ENCODE data around the gene ENTPD1.
"Not testable (repeated sequence)": the region's sequence is repeated elsewhere in the genome, so short reads cannot be mapped to it uniquely, and the experiment has no call there.

ENTPD1 gene

DNA sequence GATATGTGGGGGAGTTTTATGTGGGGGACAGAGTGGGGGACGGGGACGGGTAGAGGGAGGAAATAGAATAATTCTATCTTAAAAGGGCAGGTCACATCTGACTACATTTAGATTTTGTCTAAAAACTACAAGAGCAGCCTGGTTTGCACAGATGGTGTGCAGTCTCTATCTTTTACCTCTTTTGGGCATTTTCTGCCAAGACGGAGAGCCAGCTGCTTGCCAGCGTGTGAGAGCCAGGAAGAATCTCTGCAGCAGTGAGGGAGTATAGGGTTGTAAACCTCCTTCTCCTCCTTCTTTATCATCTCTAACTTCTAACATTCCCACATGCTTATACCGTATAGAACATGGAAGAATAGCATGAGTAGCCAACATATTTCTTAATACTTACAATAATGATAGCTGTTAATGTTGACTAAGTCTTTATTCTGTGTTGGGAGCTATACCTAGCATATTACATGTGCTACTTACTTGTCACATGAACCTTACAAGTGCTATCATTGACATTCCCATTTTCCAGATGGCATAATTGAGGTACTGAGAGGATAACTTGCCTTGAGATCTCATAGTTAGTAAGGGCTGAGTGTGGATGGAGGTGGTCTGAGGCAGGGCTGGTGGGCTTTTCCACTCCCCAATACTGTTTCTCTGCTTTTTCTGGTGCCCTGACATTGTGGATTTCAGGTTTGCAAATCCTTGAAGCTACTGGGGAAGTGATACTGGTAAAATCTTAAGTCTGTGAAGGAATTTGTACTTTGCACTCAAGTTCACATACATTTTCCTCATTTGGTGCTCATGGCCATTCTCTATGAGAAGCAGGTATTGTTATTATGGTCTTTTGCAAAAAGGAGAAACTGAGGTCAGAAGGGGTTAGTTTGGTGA is 1.1 kb downstream of the ENTPD1 start:
- no peak for DNase-seq (ENCODE audit: low read depth in 3 of 3, low spot score in 1 of 3)

DNA sequence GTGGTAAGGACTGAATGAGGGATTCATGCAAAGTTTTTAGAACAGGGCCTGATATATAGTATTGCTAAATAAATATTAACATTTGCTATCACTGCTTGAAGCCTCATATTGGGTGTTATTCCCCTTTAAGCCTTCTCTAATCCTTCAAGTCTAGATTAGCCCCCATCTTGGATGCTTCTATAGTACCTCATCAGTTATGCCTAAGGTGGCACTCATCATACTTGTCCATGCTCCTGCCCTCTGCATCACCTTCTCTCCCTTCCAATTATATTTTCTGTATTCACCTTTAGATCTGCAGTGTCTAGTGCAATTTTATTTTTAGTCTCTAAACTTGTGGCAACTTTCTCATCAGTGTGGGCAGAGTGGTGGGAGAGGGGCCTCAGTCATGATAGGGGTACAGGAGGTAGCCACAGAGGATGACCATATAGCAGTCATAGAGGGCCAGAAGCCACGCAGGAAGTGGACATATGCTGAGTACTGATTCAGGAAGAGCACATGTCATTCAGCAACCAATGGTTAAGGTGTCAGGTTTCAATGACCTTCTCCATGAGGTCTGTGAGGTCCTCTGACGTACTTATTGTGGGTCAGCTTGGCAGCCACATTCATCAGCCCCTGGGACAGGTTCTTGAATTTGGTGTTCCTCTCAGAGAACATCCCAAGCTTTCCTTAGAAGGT is 2.5 kb downstream of the ENTPD1 start:
- no peak for DNase-seq (ENCODE audit: low read depth in 3 of 3, low spot score in 1 of 3)

DNA sequence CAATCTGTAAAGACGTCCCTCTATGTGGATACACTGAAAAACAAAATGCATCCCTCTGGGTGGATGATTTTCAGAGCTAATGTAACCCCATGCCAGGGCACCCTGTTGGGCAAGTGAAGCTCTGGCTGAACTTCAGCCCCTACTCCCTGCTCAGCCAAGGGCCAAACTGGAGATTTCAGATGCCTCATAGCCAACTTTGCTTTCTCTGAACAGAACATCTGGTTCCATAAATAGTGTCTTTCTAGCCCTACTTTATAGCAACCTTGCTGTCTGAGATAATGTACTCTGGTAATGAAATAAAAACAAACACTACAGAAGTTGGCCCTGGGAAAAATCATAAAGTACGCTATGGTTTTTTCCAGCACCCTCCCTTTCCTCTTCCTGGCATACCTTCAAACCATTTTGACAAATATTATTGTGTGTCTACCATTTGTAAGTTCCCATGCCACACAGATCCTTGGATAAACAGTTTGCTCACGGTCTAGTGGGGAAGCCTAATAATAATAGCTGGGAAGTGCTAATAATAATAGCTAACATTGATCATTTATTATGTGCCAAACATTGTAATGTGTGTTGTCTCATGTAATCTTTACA is 3.4 kb downstream of the ENTPD1 start:
- no peak for DNase-seq (ENCODE audit: low read depth in 3 of 3, low spot score in 1 of 3)

DNA sequence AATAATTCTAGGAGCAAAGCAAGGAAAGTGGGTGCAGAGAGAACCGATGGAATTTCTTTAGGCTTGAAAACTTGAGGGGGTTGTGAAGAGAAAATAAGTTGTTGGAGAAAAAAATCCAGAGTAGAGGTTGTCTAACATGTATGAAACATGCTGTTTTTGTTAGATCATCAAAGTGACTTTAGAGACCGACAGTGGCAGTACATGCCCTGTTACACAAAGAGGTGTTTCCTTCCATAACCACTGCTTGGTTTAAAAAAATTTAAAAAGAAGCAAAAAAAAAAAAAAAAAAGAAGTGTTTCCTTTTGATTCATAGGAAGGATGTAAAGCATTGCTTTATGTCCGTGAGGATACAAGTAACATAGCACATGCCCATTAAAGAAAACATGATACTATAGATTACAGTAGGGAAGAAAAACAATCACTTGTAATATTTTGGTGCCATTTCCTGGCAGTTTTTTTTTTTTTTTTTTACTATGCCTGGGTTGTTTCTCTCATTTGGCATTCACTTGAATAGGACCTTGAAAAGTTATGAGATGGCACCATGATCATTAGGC is 6.1 kb downstream of the ENTPD1 start:
- DNase-seq (ENCODE audit: low read depth in 3 of 3, low spot score in 1 of 3) = no peak

DNA sequence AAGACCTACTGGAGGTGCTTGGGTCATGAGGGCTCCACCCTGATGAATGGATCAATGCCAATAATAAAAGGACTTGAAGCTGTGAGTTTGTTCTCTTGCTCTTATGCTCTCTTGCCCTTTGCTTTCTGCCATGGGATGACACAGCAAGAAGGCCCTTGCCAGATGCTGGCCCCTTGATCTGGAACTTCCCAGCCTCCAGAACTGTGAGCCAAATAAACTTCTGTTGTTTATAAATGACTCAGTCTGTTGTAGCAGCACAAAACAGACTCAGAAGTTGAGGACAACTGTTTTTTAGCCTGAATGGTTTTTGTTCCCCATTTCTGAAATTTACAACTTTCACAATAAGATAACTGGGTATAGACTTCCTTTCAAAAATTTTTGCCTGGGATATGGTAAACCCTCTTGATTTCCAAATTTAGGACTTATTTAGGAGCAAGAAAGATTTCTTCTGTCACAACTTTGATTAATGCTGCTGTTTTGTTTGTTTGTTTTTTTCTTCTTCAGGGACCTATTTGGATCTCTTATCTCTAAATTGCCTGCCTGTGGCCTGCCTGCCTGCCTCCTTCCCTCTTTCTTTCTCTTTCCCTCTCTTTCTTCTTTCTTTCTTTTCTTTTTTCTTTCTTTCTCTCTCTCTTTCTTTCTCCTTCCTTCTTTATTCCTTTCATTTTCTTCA is 12.1 kb downstream of the ENTPD1 start:
- DNase-seq (ENCODE audit: low read depth in 3 of 3, low spot score in 1 of 3) = no peak

DNA sequence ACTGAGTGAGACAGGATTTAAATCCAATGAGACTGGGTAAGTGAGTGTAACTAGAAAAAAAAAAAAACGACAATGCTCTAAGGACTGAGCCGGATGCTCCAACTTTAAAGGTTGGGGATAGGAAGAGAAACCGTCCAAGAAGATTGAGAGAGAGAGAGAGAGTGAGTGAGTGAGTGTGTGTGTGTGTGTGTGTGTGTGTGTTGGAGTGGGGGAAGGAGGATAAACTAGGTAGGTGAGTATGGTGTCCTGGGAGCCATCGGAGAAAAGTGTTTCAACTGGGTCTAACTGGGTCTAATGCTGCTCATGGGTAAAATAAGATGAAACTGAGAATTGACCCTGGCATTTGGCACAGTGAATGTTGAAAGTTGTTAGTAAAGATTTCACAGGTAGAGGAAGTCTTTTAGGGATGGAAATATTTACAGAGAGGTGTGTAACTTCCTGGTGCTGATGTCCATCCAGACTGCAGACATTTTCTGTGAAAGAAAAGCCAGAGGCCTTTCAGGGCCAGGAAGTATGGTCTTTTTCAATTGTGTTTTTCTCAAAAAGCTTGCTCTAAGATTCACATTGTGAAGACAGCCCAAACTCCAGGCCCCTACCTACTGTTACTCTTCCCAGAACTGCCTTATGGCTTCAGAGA is 14.2 kb downstream of the ENTPD1 start:
- DNase-seq (ENCODE audit: low read depth in 3 of 3, low spot score in 1 of 3) = no peak

DNA sequence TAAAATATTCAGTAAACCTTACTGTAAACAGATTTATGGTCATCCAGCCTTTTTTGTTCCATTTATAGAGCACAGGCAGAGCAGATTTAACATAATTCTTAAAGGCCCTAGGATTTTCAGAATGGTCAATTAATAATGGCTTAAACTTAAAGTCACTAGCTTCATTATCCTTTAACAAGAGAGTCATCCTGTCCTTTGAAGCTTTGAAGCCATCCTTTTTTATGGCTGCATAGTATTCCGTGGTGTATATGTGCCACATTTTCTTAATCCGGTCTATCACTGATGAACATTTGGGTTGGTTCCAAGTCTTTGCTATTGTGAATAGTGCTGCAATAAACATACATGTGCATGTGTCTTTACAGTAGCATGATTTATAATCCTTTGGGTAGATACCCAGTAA is 17.5 kb downstream of the ENTPD1 start:
- DNase-seq (ENCODE audit: low read depth in 3 of 3, low spot score in 1 of 3) = not testable (repeated sequence)

DNA sequence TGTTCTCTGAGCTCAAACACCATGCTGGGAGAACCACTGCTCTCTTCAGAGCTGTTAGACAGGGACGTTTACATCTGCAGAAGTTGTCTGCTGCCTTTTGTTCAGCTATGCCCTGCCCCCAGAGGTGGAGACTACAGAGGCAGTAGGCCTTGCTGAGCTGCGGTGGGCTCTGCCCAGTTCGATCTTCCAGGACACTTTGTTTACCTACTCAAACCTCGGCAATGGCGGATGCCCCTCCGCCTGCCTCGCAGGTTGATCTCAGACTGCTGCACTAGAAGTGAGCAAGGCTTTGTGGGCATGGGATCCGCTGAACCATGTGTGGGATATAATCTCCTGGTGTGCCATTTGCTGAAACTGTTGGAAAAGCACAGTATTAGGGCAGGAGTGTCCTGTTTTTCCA is 21.7 kb downstream of the ENTPD1 start:
- DNase-seq (ENCODE audit: low read depth in 3 of 3, low spot score in 1 of 3) = not testable (repeated sequence)

DNA sequence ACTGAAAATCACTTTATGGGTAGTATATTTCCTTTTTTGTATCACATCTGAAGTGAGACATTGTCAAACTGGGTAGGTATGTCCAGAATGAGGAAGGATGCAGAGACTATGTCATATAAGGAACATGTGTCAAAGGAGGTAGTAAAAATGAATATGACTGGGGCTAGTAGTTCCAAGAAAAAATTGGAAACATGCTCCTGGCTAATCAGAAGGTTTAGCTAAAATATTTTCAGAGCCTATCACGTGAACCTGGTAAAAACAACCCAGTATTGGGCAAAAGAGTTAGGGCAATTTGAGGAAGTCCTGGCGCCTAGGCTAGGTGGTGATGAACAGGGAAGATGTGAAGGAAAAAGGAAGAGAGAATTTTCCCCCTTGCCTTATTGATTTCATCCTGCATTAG is 26.4 kb downstream of the ENTPD1 start:
- DNase-seq (ENCODE audit: low read depth in 3 of 3, low spot score in 1 of 3) = no peak

DNA sequence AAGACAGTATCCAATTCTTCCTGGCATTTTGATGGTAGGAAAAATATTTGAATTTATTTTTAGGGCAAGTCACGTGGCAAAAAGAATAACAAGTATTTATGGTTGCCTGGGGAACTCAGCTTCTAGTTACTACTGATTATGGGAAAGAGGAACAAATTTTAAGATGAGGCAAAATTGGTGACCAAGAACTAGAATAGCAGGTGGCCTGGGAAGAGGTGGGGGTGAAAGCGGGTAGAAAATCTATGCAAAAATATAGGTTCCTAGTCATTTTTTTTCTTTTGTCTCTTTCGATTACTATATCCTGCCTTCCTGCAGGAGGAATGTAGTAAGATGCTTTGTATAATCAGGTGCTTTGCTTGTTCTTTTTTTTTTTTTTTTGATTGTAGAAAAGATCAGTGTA is 27.8 kb downstream of the ENTPD1 start:
- no peak for DNase-seq (ENCODE audit: low read depth in 3 of 3, low spot score in 1 of 3)

DNA sequence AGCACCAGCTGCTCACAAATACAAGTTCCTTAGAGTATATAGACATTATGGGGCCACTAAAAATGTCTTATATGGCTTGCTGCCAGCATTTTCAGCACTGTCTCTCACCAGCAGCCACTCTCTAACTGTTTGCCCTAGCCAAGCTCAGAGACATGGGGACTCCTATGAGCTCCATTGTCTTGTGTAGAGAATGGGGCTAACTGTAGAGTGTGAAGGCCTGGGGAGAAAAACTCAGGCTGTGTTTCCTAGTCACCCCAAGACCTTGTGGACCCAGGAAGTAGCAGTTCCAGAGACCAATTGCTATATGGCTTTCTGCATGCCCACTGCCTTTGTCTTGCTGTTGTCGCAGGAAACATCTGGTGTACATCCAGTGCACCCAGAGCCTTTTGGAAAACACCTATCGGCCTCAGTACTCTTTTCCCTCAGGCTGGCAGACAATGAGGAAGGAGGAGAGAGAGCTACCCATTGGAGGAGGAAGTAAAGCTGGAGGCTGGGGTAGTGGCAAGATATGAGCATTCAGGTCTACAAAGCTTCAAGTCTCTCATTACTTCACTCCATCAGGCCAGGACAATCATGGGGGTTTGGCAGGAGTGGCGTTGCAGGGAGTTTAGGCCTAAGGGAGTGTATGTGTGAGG is 28.4 kb downstream of the ENTPD1 start:
- no peak for DNase-seq (ENCODE audit: low read depth in 3 of 3, low spot score in 1 of 3)

DNA sequence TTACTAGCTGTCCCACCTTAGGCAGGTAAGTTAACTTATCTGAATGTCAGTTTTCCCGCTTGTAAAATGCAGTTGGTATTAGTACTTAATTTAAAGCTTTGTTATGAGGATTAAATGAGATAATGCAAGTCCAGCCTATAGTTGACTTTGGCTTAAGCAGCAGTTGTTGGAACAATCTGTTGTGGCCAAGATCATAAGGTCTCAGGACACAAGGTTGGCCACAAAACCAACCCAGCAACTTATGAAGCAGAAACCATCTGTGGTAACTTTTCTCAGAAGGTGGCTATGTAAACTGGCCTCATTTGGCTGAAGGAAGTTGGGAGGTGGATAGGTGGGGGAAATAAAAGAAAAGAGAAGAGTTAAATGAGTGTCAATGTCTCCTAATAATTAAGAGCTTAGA is 29.4 kb downstream of the ENTPD1 start:
- no peak for DNase-seq (ENCODE audit: low read depth in 3 of 3, low spot score in 1 of 3)

DNA sequence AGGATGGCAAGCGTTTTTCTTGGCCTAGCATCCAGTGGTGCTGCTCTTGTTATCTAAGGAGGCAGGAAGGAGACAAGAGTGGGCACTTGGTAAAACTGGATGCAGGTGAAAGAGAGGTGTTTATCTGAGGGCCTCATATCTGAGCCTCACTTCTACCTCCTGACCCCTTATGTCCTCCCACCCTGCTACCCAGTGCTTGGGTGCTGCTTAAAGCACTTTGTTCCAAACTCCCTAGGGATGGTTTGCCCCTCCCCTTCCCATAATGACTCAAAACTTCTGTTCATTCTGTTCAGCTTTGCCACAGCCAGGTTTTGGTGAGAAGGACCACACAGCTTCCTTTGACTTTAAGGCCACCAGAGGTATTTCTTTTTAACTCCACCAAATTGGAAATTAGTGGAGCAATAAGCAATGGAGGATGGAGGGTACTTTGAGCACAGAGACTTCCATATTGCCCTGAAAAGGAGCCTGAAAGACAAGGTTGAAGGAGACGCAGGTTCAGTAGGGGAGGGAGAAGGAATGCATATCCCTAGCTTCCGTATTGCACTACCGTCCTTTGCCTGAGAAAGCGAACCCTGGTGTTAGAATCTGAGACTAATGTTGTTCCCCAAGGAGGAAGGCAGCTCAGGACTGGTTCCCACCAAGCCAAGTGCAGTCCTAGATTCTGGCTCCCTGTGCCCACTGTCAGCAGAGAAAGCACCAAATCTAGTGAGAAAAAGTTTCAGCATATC is 30.1 kb downstream of the ENTPD1 start:
- DNase-seq (ENCODE audit: low read depth in 3 of 3, low spot score in 1 of 3) = no peak

DNA sequence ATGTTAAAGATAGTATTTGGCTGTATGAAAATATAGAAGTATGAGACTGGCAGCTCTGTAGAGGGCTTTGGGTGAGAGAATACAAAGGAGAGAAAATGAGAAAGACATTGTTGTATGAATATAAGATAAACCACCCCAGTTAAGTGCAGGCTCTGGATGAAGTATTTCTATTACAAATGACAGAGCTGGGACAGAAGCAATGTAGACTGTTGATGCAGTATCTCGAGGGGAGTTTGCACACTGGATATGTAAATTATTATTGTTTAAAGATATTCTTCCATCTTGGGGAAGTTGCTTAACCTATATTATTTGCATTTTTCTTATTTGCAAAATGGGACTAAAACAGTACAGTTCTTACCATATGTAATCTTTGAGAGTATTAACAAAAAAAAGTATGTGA is 31.5 kb downstream of the ENTPD1 start:
- DNase-seq (ENCODE audit: low read depth in 3 of 3, low spot score in 1 of 3) = no peak

DNA sequence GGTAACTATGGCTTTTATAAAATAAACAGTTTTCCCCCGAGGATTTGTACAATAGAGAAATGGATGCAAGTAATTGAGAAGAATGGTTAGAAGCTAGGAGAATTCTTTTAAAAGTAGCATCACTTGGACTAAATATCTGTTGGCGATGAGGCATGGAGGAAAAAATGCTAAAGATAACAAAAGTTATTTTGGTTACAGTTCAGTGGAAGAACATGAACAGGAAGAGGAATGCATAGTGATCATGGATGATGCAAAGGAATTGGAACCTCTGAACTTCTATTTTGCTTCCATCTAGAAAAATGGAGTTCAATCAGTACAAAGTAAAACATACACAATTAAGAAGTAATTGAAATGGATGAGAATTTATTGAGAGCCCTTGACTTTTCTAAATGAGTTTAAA is 32.9 kb downstream of the ENTPD1 start:
- no peak for DNase-seq (ENCODE audit: low read depth in 3 of 3, low spot score in 1 of 3)

DNA sequence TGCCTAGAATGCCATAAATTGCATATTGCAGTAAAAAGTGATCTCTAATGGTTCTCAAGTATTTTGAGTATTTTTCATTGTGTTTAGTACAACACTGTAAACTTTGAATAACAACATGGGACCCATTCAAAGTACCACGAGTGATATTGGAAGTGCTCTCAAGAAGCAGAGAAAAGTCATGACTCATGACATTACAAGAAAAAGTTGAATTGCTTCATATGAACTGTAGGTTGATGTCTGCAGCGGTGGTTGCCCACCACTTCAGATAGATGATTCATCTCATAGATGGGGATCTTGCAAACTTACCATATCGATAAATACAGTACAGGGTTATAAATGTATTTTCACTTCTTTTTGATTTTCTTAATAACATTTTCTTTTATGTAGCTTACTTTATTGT is 33.9 kb downstream of the ENTPD1 start:
- no peak for DNase-seq (ENCODE audit: low read depth in 3 of 3, low spot score in 1 of 3)

DNA sequence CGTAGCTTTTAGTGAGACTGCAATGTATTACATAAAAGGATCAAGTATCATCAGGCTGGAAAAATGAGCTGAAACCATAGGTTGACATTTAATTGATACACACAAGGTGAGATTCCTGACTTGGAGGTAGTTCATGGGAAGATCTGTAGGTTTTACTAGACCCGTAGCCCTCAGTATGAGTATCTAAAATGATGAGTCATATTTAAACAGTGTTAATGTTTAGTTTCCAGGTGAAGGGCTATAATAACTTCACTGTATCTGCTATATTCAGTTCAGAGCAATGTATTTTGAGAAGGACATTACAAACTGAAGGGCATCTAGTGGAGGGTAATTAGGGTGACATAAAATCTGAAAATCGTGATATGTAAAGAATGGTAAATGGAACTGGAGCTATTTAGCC is 35.0 kb downstream of the ENTPD1 start:
- DNase-seq (ENCODE audit: low read depth in 3 of 3, low spot score in 1 of 3) = no peak

DNA sequence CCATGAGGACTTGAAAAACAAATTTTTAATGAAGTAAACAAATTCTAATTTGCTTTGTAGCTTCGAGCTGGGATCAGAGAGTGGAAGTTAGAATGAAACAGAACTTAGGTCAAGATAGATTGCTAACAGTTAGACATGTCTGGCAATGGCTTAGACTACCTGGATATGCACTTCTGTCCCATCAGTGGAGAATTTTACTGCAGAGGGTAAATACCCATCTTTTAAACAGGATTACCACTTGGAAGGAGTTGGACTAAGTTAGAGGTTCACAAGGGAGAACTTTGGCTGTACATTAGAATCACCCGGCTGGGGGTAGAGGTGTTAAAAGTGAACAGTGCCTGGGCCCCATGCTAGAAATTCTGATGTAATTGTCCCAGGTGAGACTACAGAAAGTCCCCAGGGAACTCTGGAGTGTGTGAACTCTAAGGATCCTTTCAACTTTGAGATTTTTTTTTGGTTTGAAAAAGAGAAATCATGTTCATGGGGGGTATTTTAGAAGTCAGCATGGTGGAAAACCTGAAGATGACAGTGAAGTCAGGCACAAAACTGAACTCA is 35.5 kb downstream of the ENTPD1 start:
- DNase-seq (ENCODE audit: low read depth in 3 of 3, low spot score in 1 of 3) = no peak

DNA sequence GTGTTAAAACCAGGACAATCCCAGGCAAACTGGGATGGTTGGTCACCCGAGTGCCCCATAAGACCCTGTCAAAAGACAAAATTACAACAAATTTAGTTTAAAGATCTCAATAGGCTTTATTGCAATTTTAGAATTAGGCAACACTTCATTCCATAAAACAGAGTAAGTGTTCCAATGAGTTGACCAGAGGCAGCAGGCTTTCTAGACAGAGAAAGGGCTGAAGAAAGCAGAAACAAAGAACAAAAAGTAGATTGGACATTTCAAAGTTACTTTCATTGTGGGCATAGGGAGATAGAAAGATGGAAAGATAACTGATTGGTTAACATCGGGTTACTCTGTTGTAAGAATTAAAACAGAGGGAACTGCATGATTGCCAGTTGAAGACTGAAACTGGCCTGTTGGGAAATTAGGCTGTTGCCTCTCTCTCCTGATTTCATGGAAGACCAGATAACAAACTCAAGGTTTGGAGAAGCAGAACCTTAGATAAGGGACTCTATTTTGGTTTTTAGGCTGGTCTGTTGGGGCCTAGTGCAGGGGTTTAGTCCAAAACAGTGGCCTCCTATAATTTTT is 36.3 kb downstream of the ENTPD1 start:
- no peak for DNase-seq (ENCODE audit: low read depth in 3 of 3, low spot score in 1 of 3)

All from stimulated activated CD4-positive, alpha-beta T cell treated with anti-CD3 and anti-CD28 coated beads, TNF-alpha, amount 100 ng/mL, for 1 hour (primary cell).